Measurements from ENCODE around the gene TMEM11.

- no peak for TF ChIP-seq CTCF (conservative IDR thresholded peaks at IDR 0.05; ENCODE audit: low read length)
- no peak for TF ChIP-seq EZH2phosphoT487 (IDR thresholded peaks at IDR 0.05; ENCODE audit: borderline replicate concordance, low read depth, low read length)
Measured at GRCh38 chr17:21249086-21249795, 35.3 kb upstream of the TMEM11 start.
